B cell (primary cell): Measurements from ENCODE around the gene TBKBP1.

Source experiments
- EZH2 ChIP-seq: IDR thresholded peaks from 2 replicates; pipeline ENCODE4 v1.6.1; 2012; ENCODE audit warnings: borderline replicate concordance, low read depth, mild to moderate bottlenecking, moderate library complexity, low read length; ENCODE audit not compliant: insufficient read depth, poor library complexity, severe bottlenecking
- TF ChIP-seq, protein P1 (sequence below): fragments of 200-600 bp; IDR thresholded peaks from one replicate; pipeline ENCODE4 v1.8.0; 2022; ENCODE audit warnings: antibody characterized with exemption, mild to moderate bottlenecking

DNA sequence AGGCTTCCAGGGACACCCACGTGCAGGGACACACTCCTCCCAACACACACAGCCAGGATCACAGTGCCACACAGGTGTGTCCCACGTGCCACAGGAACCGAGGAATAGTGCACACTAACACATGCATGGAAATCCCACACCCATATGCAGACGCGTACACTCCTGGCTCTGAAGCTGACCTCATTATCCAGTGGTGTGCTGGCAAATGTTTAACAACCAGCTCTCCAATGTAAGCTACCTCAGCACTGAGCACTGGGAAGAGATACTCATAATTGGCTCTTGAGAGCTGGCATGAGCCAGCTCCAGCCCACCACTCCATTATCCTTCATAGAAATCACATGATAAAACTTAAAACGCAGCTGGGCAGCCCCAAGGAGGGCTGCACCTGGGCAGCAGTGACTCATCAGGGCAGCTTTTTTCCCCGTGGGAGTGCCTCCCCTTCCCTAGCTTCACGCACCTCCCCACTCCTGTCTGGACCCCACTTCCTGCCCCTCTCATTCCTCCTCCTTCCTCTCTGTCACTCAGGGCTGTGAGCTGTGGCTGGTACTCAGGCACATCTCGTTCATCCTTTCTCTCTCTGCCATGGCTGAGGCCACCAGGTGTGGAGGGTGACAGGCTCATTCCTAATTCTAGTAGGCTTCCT lies 24.1 kb downstream of the TBKBP1 start:
- TF ChIP-seq, protein P1, sequence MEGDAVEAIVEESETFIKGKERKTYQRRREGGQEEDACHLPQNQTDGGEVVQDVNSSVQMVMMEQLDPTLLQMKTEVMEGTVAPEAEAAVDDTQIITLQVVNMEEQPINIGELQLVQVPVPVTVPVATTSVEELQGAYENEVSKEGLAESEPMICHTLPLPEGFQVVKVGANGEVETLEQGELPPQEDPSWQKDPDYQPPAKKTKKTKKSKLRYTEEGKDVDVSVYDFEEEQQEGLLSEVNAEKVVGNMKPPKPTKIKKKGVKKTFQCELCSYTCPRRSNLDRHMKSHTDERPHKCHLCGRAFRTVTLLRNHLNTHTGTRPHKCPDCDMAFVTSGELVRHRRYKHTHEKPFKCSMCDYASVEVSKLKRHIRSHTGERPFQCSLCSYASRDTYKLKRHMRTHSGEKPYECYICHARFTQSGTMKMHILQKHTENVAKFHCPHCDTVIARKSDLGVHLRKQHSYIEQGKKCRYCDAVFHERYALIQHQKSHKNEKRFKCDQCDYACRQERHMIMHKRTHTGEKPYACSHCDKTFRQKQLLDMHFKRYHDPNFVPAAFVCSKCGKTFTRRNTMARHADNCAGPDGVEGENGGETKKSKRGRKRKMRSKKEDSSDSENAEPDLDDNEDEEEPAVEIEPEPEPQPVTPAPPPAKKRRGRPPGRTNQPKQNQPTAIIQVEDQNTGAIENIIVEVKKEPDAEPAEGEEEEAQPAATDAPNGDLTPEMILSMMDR: no peak
- no peak for TF ChIP-seq EZH2
